CD8-positive, alpha-beta memory T cell (primary cell): ENCODE measurements around the gene TMC4. TPM values are rescaled to one million over a fixed set of nuclear protein-coding genes. Genes with fewer than 3 reads are reported as not detected.
"Not testable (repeated sequence)": the region's sequence is repeated elsewhere in the genome, so short reads cannot be mapped to it uniquely, and the experiment has no call there.

Experiments used
- CTCF ChIA-PET: fragments of 350-600 bp; sonication (Branson Sonifier 250); formaldehyde crosslinking; loops from one replicate; lab custom pipeline; 2021; ENCODE audit warnings: antibody characterized with exemption; lab: Charles Lee
- POLR2A ChIA-PET: fragments of 350-600 bp; sonication (Branson Sonifier 250); formaldehyde crosslinking; loops from one replicate; lab custom pipeline; 2021; ENCODE audit warnings: antibody characterized with exemption; lab: Charles Lee
- DNase-seq, 5 donors: peaks; one replicate each; pipeline versions ENCODE4 v3.0.0 to v3.0.0-alpha.2; 2020 to 2022; ENCODE audit warnings: mixed read lengths in 1 of 5
- H3K27ac ChIP-seq: one replicate; pipeline ENCODE4 v1.7.0; 2013; ENCODE audit warnings: low read depth, mild to moderate bottlenecking, low read length, moderate library complexity
- H3K27me3 ChIP-seq: 2 replicates; pipeline ENCODE4 v1.7.0; 2013; ENCODE audit warnings: low read length, mild to moderate bottlenecking; ENCODE audit not compliant: insufficient read depth, poor library complexity, severe bottlenecking
- H3K36me3 ChIP-seq: 2 replicates; pipeline ENCODE4 v1.7.0; 2013; ENCODE audit warnings: mild to moderate bottlenecking, low read length, moderate library complexity; ENCODE audit not compliant: insufficient read depth
- H3K4me1 ChIP-seq: 2 replicates; pipeline ENCODE4 v1.7.0; 2013; ENCODE audit warnings: mild to moderate bottlenecking, low read length, moderate library complexity; ENCODE audit not compliant: insufficient read depth
- H3K4me3 ChIP-seq: 2 replicates; pipeline ENCODE4 v1.7.0; 2013; ENCODE audit warnings: mild to moderate bottlenecking, low read length
- H3K9me3 ChIP-seq: 2 replicates; pipeline ENCODE4 v1.7.0; 2013; ENCODE audit warnings: mild to moderate bottlenecking, low read length
- H3K27ac Mint-ChIP-seq, 8 donors: one replicate each; pipeline ENCODE4 v1.8.0; 2020 to 2021; ENCODE audit warnings: mixed read lengths in 8 of 8, mild to moderate bottlenecking in 6 of 8, inconsistent platforms in 3 of 8, moderate library complexity in 3 of 8
- H3K27me3 Mint-ChIP-seq, 2 donors: one replicate each; pipeline ENCODE4 v1.8.0; 2020 to 2021; ENCODE audit warnings: mixed read lengths in 2 of 2, mild to moderate bottlenecking in 1 of 2, moderate library complexity in 1 of 2
- H3K36me3 Mint-ChIP-seq, 3 donors: one replicate each; pipeline ENCODE4 v1.8.0; 2020 to 2021; ENCODE audit warnings: mixed read lengths in 3 of 3, inconsistent platforms in 1 of 3, mild to moderate bottlenecking in 1 of 3
- H3K4me1 Mint-ChIP-seq, 3 donors: one replicate each; pipeline ENCODE4 v1.8.0; 2020 to 2021; ENCODE audit warnings: mixed read lengths in 3 of 3, inconsistent platforms in 1 of 3, mild to moderate bottlenecking in 1 of 3
- H3K4me3 Mint-ChIP-seq, 7 donors: one replicate each; pipeline ENCODE4 v1.8.0; 2020 to 2021; ENCODE audit warnings: mixed read lengths in 7 of 7, mild to moderate bottlenecking in 6 of 7, moderate library complexity in 4 of 7, inconsistent platforms in 2 of 7
- H3K9me3 Mint-ChIP-seq, 5 donors: one replicate each; pipeline ENCODE4 v1.8.0; 2020 to 2022; ENCODE audit warnings: mixed read lengths in 5 of 5, mild to moderate bottlenecking in 3 of 5, moderate library complexity in 2 of 5, inconsistent platforms in 1 of 5
- polyA plus RNA-seq: library from polyadenylated mRNA; unstranded; fragments of 300-500 nt; fragmentation: Illumina TruSeq; gene quantifications from one replicate; pipeline ENCODE4 v1.2.3, GENCODE V29; 2021
- total RNA-seq, 2 experiments: library from RNA; stranded (reverse); gene quantifications; one replicate each; pipeline ENCODE4 v1.2.3, GENCODE V29; 2021

Gene TMC4
- total and polyA plus RNA-seq, 3 experiments from 2014 or later, result 0.18 to 0.38 TPM; not detected in 1

DNA sequence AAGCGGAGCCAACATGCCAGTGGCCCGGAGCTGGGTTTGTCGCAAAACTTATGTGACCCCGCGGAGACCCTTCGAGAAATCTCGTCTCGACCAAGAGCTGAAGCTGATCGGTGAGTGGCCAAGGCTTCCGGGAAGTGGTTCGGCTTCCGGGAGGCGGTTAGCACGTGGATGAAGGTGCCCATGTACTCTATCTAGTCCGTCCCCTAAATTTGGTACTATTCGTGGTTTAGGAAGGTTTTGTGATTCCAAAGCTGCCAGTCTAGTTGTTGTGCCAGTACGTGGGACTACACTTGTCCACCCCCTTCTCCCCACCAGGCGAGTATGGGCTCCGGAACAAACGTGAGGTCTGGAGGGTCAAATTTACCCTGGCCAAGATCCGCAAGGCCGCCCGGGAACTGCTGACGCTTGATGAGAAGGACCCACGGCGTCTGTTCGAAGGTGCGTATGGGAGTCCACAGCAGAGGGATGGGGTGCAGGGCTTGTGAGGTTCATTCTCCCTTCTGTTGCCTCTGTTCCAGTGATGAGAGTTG lies 28.3 kb upstream of the TMC4 start:
- Histone ChIP-seq H3K4me3 (peak overlapping the region; percentile 90), H3K36me3 (peaks cover 35% of the 10 kb centered on the region), H3K27ac (peak overlapping the region; percentile 92), H3K9me3 (no peaks in the 10 kb centered on the region), H3K27me3 (no peaks in the 10 kb centered on the region), H3K4me1 (peaks cover 58% of the 10 kb centered on the region)
- CTCF ChIA-PET, result interaction anchor here (1.2 to 1.8 kb wide), 3 partner anchors 10 to 12 kb away, joined by 3 to 9 read pairs (median 4); partner anchors contain the start of genes MBOAT7 and TSEN34
- peak overlapping the region; percentile 93 to 100 (median 99) for H3K4me3 Mint-ChIP-seq
- peak overlapping the region; percentile 95 to 100 (median 99) for H3K27ac Mint-ChIP-seq
- peaks cover 48 to 64% (median 50%) of the 10 kb centered on the region in 3 donors for H3K4me1 Mint-ChIP-seq
- H3K36me3 Mint-ChIP-seq, result peaks cover 0 to 57% (median 11%) of the 10 kb centered on the region in 3 donors
- DNase-seq, result peak in 1 of 5 donors; percentile 16
- H3K9me3 Mint-ChIP-seq, result no peaks in the 10 kb centered on the region
- POLR2A ChIA-PET, result interaction anchor here (0.6 to 3.0 kb wide), 7 partner anchors 11 to 86 kb away, joined by 3 to 68 read pairs (median 6); partner anchors contain the start of genes LENG1, MBOAT7, PRPF31 and TFPT
- H3K27me3 Mint-ChIP-seq, result peaks cover 0 to 4% of the 10 kb centered on the region in 2 donors

DNA sequence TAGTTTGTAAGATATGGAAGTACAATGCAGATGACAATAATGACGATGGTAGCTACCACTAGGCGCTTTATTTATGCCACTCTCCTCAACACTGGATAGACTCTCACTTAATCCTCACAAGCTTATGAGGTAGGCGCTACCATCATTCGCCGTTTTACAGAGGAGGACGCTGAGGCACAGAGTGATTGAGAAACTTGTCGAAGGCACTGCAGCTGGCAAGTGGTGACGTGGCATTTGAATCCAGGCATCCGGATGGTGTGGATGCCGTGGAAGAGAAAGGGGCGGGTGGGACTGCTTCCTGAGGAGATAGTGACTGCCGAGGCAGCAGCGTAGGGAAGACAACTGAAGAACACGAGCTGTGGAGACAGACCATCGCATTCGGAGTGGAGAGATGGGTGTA lies 26.4 kb upstream of the TMC4 start:
- POLR2A ChIA-PET, result interaction anchor here (3.0 kb wide), 1 partner anchor 9 kb away, joined by 68 read pairs; the partner anchor contains the start of genes MBOAT7 and TSEN34
- Mint-ChIP-seq H3K27me3 (peaks cover 0 to 5% of the 10 kb centered on the region in 2 donors), H3K4me1 (peaks cover 39 to 48% (median 45%) of the 10 kb centered on the region in 3 donors), H3K36me3 (peaks cover 0 to 49% (median 14%) of the 10 kb centered on the region in 3 donors), H3K27ac (peak overlapping the region; percentile 10 to 100 (median 85)), H3K4me3 (peak overlapping the region; percentile 49 to 87 (median 62)), H3K9me3 (no peaks in the 10 kb centered on the region)
- Histone ChIP-seq H3K36me3 (peaks cover 21% of the 10 kb centered on the region), H3K4me3 (no peak overlapping the region), H3K9me3 (no peaks in the 10 kb centered on the region), H3K4me1 (peaks cover 39% of the 10 kb centered on the region), H3K27ac (no peak overlapping the region), H3K27me3 (no peaks in the 10 kb centered on the region)
- no peak for DNase-seq
- CTCF ChIA-PET, result interaction anchor here (0.9 kb wide), 1 partner anchor 40 kb away, joined by 3 read pairs; the partner anchor contains the start of gene LENG1

DNA sequence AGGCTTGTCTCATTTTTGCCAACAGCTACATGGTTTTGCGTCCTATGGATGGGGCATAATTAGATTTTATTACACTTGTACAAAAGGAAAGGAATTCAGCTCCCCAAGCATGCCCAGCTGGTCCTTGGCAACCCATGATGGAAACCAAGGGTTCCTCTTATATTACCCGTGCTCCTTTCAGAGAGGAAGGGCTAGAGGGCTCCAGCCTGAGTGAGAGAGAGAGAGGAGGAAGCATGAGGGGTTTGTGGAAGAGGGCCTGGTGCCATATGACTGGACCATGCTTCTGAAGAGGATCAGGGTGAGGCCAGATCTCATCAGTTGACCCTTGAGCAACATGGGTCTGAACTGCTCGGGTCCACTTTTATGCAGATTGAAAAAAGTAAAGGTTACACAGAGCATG lies 24.2 kb upstream of the TMC4 start:
- Histone ChIP-seq H3K27ac (no peak overlapping the region), H3K9me3 (no peaks in the 10 kb centered on the region), H3K4me1 (peaks cover 22% of the 10 kb centered on the region), H3K27me3 (no peaks in the 10 kb centered on the region), H3K36me3 (peaks cover 8% of the 10 kb centered on the region), H3K4me3 (no peak overlapping the region)
- peak overlapping the region in 2 of 8 donors; percentile 2 to 39 for H3K27ac Mint-ChIP-seq
- POLR2A ChIA-PET, result no interaction called here
- peaks cover 0 to 5% of the 10 kb centered on the region in 2 donors for H3K27me3 Mint-ChIP-seq
- no peak for DNase-seq
- no peaks in the 10 kb centered on the region for H3K9me3 Mint-ChIP-seq
- CTCF ChIA-PET, result no interaction called here
- H3K4me3 Mint-ChIP-seq, result peak overlapping the region in 1 of 7 donors; percentile 30
- peaks cover 0 to 49% (median 14%) of the 10 kb centered on the region in 3 donors for H3K36me3 Mint-ChIP-seq
- peaks cover 33 to 40% (median 35%) of the 10 kb centered on the region in 3 donors for H3K4me1 Mint-ChIP-seq

DNA sequence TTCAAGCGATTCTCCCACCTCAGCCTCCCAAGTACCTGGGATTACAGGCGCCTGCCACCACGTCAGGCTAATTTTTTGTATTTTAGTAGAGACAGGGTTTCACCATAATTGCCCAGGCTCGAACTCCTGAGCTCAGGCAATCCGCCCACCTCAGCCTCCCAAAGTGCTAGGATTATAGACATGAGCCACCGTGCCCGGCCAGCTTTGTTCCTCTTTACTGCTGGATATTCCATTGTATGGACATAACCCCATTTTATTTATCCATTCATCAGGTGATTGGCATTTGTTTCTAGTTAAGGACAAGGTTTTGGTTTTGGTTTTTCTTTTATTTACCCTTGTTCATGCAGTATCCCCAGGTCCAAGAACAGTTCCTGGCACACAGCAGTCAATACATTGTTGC lies 23.6 kb upstream of the TMC4 start:
- peaks cover 0 to 48% (median 12%) of the 10 kb centered on the region in 3 donors for H3K36me3 Mint-ChIP-seq
- H3K4me3 Mint-ChIP-seq, result peak overlapping the region in 1 of 7 donors; percentile 27
- DNase-seq, result no peak
- H3K27ac ChIP-seq, result no peak overlapping the region
- H3K9me3 ChIP-seq, result no peaks in the 10 kb centered on the region
- ChIA-PET CTCF (no interaction called here), POLR2A (interaction anchor here (0.5 kb wide), 1 partner anchor 27 kb away, joined by 4 read pairs; no protein-coding TSS in a partner anchor)
- H3K36me3 ChIP-seq, result peaks cover 6% of the 10 kb centered on the region
- no peaks in the 10 kb centered on the region for H3K27me3 ChIP-seq
- peaks cover 33 to 40% (median 35%) of the 10 kb centered on the region in 3 donors for H3K4me1 Mint-ChIP-seq
- H3K27ac Mint-ChIP-seq, result peak overlapping the region in 1 of 8 donors; percentile 39
- no peaks in the 10 kb centered on the region for H3K9me3 Mint-ChIP-seq
- peaks cover 22% of the 10 kb centered on the region for H3K4me1 ChIP-seq
- H3K27me3 Mint-ChIP-seq, result peaks cover 0 to 5% of the 10 kb centered on the region in 2 donors
- no peak overlapping the region for H3K4me3 ChIP-seq

DNA sequence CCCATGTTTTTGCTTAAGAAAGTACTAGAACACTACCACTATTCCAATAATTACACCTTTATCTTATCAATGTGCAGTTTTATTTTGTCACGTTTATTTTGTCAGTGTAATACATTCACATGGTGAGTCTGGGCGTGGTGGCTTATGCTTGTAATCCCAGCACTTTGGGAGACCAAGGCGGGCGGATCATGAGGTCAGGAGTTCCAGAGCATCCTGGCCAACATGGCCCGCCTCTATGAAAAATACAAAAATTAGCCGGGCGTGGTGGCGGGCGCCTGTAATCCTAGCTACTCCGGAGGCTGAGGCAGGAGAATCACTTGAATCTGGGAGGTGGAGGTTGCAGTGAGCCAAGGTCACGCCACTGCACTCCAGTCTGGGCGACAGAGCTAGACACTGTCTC lies 21.5 kb upstream of the TMC4 start:
- H3K27me3 Mint-ChIP-seq, H3K9me3 ChIP-seq, CTCF ChIA-PET, H3K4me3 ChIP-seq, H3K27ac Mint-ChIP-seq, H3K27me3 ChIP-seq, H3K9me3 Mint-ChIP-seq, H3K36me3 ChIP-seq, DNase-seq, H3K27ac ChIP-seq, POLR2A ChIA-PET: not testable (repeated sequence)
- H3K4me1 Mint-ChIP-seq, result peaks cover 25 to 36% (median 29%) of the 10 kb centered on the region in 3 donors
- H3K4me3 Mint-ChIP-seq, result peak overlapping the region in 1 of 7 donors; percentile 63
- H3K4me1 ChIP-seq, result peaks cover 13% of the 10 kb centered on the region
- peaks cover 0 to 49% (median 12%) of the 10 kb centered on the region in 3 donors for H3K36me3 Mint-ChIP-seq

DNA sequence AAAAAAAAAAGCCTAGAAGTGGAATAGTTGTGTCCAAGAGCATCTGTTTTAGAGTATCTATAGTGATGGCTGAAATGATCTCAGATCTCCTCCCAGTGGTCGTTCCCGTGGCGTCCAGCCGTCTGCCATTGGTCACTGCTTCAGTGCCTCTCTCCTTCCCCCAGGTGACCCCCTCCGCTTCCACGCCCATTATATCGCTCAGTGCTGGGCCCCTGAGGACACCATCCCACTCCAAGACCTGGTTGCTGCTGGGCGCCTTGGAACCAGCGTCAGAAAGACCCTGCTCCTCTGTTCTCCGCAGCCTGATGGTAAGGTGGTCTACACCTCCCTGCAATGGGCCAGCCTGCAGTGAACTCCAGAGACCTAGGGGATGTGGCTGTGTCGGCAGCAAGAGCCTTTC lies 20.1 kb upstream of the TMC4 start:
- DNase-seq, result no peak
- H3K27me3 Mint-ChIP-seq, result peaks cover 0 to 7% of the 10 kb centered on the region in 2 donors
- H3K4me1 Mint-ChIP-seq, result peaks cover 30 to 43% (median 37%) of the 10 kb centered on the region in 3 donors
- peaks cover 6% of the 10 kb centered on the region for H3K36me3 ChIP-seq
- H3K27ac ChIP-seq, result no peak overlapping the region
- CTCF ChIA-PET, result no interaction called here
- H3K9me3 Mint-ChIP-seq, result no peaks in the 10 kb centered on the region
- H3K27me3 ChIP-seq, result no peaks in the 10 kb centered on the region
- H3K4me3 ChIP-seq, result no peak overlapping the region
- peaks cover 21% of the 10 kb centered on the region for H3K4me1 ChIP-seq
- POLR2A ChIA-PET, result interaction anchor here (4.2 kb wide), 1 partner anchor 7 kb away, joined by 68 read pairs; the partner anchor contains the start of gene RPS9
- peaks cover 0 to 51% (median 12%) of the 10 kb centered on the region in 3 donors for H3K36me3 Mint-ChIP-seq
- no peaks in the 10 kb centered on the region for H3K9me3 ChIP-seq
- H3K27ac Mint-ChIP-seq, result peak overlapping the region in 3 of 8 donors; percentile 51 to 90 (median 65)
- H3K4me3 Mint-ChIP-seq, result peak overlapping the region; percentile 18 to 97 (median 88)

DNA sequence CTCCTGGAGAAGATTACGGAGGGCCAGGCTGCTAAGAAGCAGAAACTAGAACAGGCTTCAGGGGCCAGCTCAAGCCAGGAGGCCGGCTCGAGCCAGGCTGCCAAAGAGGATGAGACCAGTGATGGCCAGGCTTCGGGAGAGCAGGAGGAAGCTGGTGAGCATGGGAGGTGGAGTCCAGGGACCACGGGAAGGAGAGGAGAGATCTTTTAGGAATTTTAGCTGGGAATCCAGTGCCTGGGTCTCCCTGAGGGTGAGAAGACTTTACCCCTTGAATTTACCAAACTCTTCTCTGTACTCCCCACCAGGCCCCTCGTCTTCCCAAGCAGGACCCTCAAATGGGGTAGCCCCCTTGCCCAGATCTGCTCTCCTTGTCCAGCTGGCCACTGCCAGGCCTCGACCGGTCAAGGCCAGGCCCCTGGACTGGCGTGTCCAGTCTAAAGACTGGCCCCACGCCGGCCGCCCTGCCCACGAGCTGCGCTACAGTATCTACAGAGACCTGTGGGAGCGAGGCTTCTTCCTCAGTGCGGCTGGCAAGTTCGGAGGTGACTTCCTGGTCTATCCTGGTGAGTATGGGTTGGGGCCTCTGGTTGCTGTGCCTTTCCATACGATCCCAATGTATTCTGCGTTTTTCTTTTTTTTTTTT lies 19.0 kb upstream of the TMC4 start:
- POLR2A ChIA-PET, result interaction anchor here (1.3 to 4.2 kb wide), 4 partner anchors 8 to 55 kb away, joined by 3 to 68 read pairs (median 54); partner anchors contain the start of genes CNOT3, LENG1 and RPS9
- H3K27ac ChIP-seq, result peak overlapping the region; percentile 100
- Mint-ChIP-seq H3K4me3 (peak overlapping the region; percentile 82 to 99 (median 92)), H3K36me3 (peaks cover 0 to 53% (median 12%) of the 10 kb centered on the region in 3 donors), H3K27me3 (peaks cover 0 to 7% of the 10 kb centered on the region in 2 donors), H3K9me3 (no peaks in the 10 kb centered on the region), H3K4me1 (peaks cover 37 to 54% (median 47%) of the 10 kb centered on the region in 3 donors), H3K27ac (peak overlapping the region; percentile 75 to 97 (median 89))
- CTCF ChIA-PET, result interaction anchor here (1.1 to 1.4 kb wide), 4 partner anchors 15 to 55 kb away, joined by 3 to 4 read pairs (median 4); no protein-coding TSS in a partner anchor
- DNase-seq, result no peak
- no peaks in the 10 kb centered on the region for H3K27me3 ChIP-seq
- H3K4me1 ChIP-seq, result peaks cover 22% of the 10 kb centered on the region
- H3K4me3 ChIP-seq, result peak overlapping the region; percentile 78
- H3K9me3 ChIP-seq, result no peaks in the 10 kb centered on the region
- H3K36me3 ChIP-seq, result peaks cover 6% of the 10 kb centered on the region
